GM23338 (cell line): Measurements from ENCODE around the gene CELA2B. TPM values are rescaled to one million over a fixed set of nuclear protein-coding genes. Genes with fewer than 3 reads are reported as not detected.

Experiments used
- ATAC-seq: fragments of 200-7000 bp; cut with Tn5 transposase; 3 replicates; pipeline ENCODE4 v1.9.1; 2020
- DNase-seq: peaks from one replicate; pipeline ENCODE4 v3.0.0-alpha.2; 2015; ENCODE audit warnings: low spot score
- H2AFZ ChIP-seq: fragments of 200-600 bp; sonication (generic); 2 replicates; pipeline ENCODE4 v1.8.0; 2016; ENCODE audit warnings: antibody characterized with exemption, mild to moderate bottlenecking, moderate library complexity
- H3F3A ChIP-seq: fragments of 200-600 bp; sonication (generic); replicated peaks from 2 replicates; pipeline ENCODE4 v1.8.0; 2017; ENCODE audit warnings: antibody characterized with exemption, mixed run types, low read depth
- H3K27ac ChIP-seq: fragments of 200-600 bp; sonication (generic); 2 replicates; pipeline ENCODE4 v1.6.1; 2016; ENCODE audit warnings: low read depth
- H3K27me3 ChIP-seq: fragments of 200-600 bp; sonication (generic); 2 replicates; pipeline ENCODE4 v1.8.0; 2016; ENCODE audit warnings: mild to moderate bottlenecking, mixed run types, moderate library complexity; ENCODE audit not compliant: insufficient read depth
- H3K36me3 ChIP-seq: fragments of 200-600 bp; sonication (generic); 2 replicates; pipeline ENCODE4 v1.8.0; 2016; ENCODE audit warnings: mild to moderate bottlenecking; ENCODE audit not compliant: insufficient read depth
- H3K4me1 ChIP-seq: fragments of 200-600 bp; sonication (generic); 2 replicates; pipeline ENCODE4 v1.8.0; 2016; ENCODE audit warnings: mild to moderate bottlenecking, moderate library complexity; ENCODE audit not compliant: insufficient read depth
- H3K4me2 ChIP-seq: fragments of 200-600 bp; sonication (generic); 2 replicates; pipeline ENCODE4 v1.7.1; 2017; ENCODE audit warnings: mixed run types
- H3K4me3 ChIP-seq: fragments of 200-600 bp; sonication (generic); 2 replicates; pipeline ENCODE4 v1.6.1; 2016; ENCODE audit warnings: mixed run types
- H3K79me2 ChIP-seq: fragments of 200-600 bp; sonication (generic); replicated peaks from 2 replicates; pipeline ENCODE4 v1.8.0; 2017; ENCODE audit warnings: mild to moderate bottlenecking; ENCODE audit not compliant: insufficient read depth
- H3K9me2 ChIP-seq: fragments of 200-600 bp; sonication (generic); 2 replicates; pipeline ENCODE4 v1.8.0; 2017; ENCODE audit not compliant: insufficient read depth
- H4K20me1 ChIP-seq: fragments of 200-600 bp; sonication (generic); replicated peaks from 2 replicates; pipeline ENCODE4 v1.8.0; 2017; ENCODE audit warnings: mild to moderate bottlenecking; ENCODE audit not compliant: insufficient read depth
- H3K27ac Mint-ChIP-seq: 2 replicates; pipeline ENCODE4 v1.8.0; 2020; ENCODE audit warnings: inconsistent platforms, mild to moderate bottlenecking, moderate library complexity, mixed read lengths
- H3K27me3 Mint-ChIP-seq: 3 replicates; pipeline ENCODE4 v1.8.0; 2022; ENCODE audit warnings: low read depth, mild to moderate bottlenecking, moderate library complexity, mixed read lengths, inconsistent platforms; ENCODE audit not compliant: insufficient read depth, poor library complexity
- H3K36me3 Mint-ChIP-seq: 3 replicates; pipeline ENCODE4 v1.8.0; 2021; ENCODE audit warnings: low read depth, mild to moderate bottlenecking, inconsistent platforms, moderate library complexity, mixed read lengths
- H3K4me1 Mint-ChIP-seq: 3 replicates; pipeline ENCODE4 v1.8.0; 2020; ENCODE audit warnings: mild to moderate bottlenecking, inconsistent platforms, mixed read lengths
- H3K4me3 Mint-ChIP-seq: 3 replicates; pipeline ENCODE4 v1.8.0; 2021; ENCODE audit warnings: moderate library complexity, mild to moderate bottlenecking, inconsistent platforms, mixed read lengths
- H3K9me3 Mint-ChIP-seq: 3 replicates; pipeline ENCODE4 v1.8.0; 2020; ENCODE audit warnings: moderate library complexity, mild to moderate bottlenecking, inconsistent platforms, mixed read lengths
- EZH2 ChIP-seq: fragments of 200-600 bp; sonication (generic); IDR thresholded peaks from one replicate; pipeline ENCODE4 v1.8.0; 2017; ENCODE audit warnings: antibody characterized with exemption, mild to moderate bottlenecking, low read depth; ENCODE audit not compliant: unreplicated experiment
- EZH2phosphoT487 ChIP-seq: fragments of 200-600 bp; sonication (generic); IDR thresholded peaks from one replicate; pipeline ENCODE4 v1.8.1; 2018; ENCODE audit warnings: antibody characterized with exemption; ENCODE audit not compliant: unreplicated experiment
- JUNB ChIP-seq: IDR thresholded peaks from one replicate; pipeline ENCODE4 v1.6.1; 2016; ENCODE audit warnings: antibody characterized with exemption; ENCODE audit not compliant: unreplicated experiment
- NANOG ChIP-seq: IDR thresholded peaks from 2 replicates; pipeline ENCODE4 v1.6.1; 2016; ENCODE audit warnings: antibody characterized with exemption, borderline replicate concordance
- STAT1 ChIP-seq: IDR thresholded peaks from one replicate; pipeline ENCODE4 v1.6.1; 2016; ENCODE audit warnings: antibody characterized with exemption; ENCODE audit not compliant: unreplicated experiment
- ZNF331 ChIP-seq: fragments of 250-450 bp; sonication (Bioruptor Pico); IDR thresholded peaks from 2 replicates; pipeline ENCODE4 v1.5.0; 2020; ENCODE audit warnings: low read depth, mild to moderate bottlenecking, moderate library complexity
- ZNF462 ChIP-seq: fragments of 250-450 bp; sonication (Bioruptor Pico); IDR thresholded peaks from 2 replicates; pipeline ENCODE4 v1.5.0; 2020; ENCODE audit warnings: mild to moderate bottlenecking, moderate library complexity
- polyA plus RNA-seq: library from polyadenylated mRNA; unstranded; fragments of >200 nt; fragmentation: Nextera tagmentation; extraction: Ambion mirVana; gene quantifications from 2 replicates; pipeline ENCODE4 v1.2.1, GENCODE V29; 2016
- total RNA-seq: library from RNA; depleted of rRNA; stranded (reverse); fragments of >200 nt; shearing (Covaris generic); gene quantifications from 2 replicates; pipeline ENCODE4 v1.2.3, GENCODE V29; 2014
- TF ChIP-seq, protein P1 (sequence below): IDR thresholded peaks from one replicate; pipeline ENCODE4 v1.6.1; 2018; ENCODE audit warnings: antibody characterized with exemption; ENCODE audit not compliant: unreplicated experiment

CELA2B gene
- total and polyA plus RNA-seq, 2 experiments from 2014 or later: not detected

DNA sequence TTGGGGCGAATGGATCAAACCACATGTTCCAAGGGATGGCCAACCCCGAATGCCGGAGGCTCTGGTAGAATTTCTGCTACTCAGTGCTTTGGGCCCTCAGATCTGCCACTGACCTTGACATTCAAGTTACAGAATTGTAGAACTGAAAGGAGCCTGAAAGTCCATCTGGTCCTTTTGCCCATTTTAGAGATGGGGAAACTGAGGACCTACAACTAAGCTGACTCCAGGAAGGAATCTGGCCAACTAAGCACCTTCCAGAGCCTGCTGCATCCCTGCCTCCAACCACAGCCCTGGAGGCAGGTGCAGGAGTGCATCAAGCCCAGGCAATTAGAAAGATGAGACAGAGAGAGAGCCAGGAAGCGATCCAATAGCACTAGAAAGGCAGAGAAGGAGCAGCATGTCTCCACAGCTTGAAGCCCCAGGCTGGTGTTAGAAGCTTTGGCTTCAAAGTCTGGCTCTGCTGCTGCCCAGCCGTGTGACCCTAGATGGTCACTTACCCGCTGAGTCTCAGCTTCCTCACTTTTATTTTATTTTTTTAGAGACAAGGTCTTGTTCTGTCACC, 38.9 kb upstream of the CELA2B start:
- Mint-ChIP-seq H3K27ac (no peak overlapping the region), H3K9me3 (no peaks in the 10 kb centered on the region), H3K36me3 (no peaks in the 10 kb centered on the region), H3K4me1 (peaks cover 4% of the 10 kb centered on the region; the same call in 2 of the 3 replicates), H3K27me3 (peaks cover 5% of the 10 kb centered on the region), H3K4me3 (no peak overlapping the region; the same call in 2 of the 3 replicates)
- no peaks in the 10 kb centered on the region for H4K20me1 ChIP-seq
- H3K9me2 ChIP-seq: no peaks in the 10 kb centered on the region
- TF ChIP-seq EZH2 (no peak), ZNF331 (no peak), JUNB (no peak), EZH2phosphoT487 (no peak), STAT1 (no peak), ZNF462 (CRISPR knock-in tag) (no peak), NANOG (no peak)
- TF ChIP-seq, protein P1, sequence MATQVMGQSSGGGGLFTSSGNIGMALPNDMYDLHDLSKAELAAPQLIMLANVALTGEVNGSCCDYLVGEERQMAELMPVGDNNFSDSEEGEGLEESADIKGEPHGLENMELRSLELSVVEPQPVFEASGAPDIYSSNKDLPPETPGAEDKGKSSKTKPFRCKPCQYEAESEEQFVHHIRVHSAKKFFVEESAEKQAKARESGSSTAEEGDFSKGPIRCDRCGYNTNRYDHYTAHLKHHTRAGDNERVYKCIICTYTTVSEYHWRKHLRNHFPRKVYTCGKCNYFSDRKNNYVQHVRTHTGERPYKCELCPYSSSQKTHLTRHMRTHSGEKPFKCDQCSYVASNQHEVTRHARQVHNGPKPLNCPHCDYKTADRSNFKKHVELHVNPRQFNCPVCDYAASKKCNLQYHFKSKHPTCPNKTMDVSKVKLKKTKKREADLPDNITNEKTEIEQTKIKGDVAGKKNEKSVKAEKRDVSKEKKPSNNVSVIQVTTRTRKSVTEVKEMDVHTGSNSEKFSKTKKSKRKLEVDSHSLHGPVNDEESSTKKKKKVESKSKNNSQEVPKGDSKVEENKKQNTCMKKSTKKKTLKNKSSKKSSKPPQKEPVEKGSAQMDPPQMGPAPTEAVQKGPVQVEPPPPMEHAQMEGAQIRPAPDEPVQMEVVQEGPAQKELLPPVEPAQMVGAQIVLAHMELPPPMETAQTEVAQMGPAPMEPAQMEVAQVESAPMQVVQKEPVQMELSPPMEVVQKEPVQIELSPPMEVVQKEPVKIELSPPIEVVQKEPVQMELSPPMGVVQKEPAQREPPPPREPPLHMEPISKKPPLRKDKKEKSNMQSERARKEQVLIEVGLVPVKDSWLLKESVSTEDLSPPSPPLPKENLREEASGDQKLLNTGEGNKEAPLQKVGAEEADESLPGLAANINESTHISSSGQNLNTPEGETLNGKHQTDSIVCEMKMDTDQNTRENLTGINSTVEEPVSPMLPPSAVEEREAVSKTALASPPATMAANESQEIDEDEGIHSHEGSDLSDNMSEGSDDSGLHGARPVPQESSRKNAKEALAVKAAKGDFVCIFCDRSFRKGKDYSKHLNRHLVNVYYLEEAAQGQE: no peak
- H3K27me3 ChIP-seq: no peaks in the 10 kb centered on the region
- H3K4me1 ChIP-seq: no peaks in the 10 kb centered on the region
- H3K4me3 ChIP-seq: no peak overlapping the region
- no peaks in the 10 kb centered on the region for H3K36me3 ChIP-seq
- DNase-seq: no peak
- H3F3A ChIP-seq: no peaks in the 10 kb centered on the region
- no peak for ATAC-seq
- no peak overlapping the region for H2AFZ ChIP-seq
- no peak overlapping the region for H3K27ac ChIP-seq
- H3K4me2 ChIP-seq: no peak overlapping the region
- no peaks in the 10 kb centered on the region for H3K79me2 ChIP-seq
